ENCODE results near the gene SUPT16H.

Gene SUPT16H

DNA sequence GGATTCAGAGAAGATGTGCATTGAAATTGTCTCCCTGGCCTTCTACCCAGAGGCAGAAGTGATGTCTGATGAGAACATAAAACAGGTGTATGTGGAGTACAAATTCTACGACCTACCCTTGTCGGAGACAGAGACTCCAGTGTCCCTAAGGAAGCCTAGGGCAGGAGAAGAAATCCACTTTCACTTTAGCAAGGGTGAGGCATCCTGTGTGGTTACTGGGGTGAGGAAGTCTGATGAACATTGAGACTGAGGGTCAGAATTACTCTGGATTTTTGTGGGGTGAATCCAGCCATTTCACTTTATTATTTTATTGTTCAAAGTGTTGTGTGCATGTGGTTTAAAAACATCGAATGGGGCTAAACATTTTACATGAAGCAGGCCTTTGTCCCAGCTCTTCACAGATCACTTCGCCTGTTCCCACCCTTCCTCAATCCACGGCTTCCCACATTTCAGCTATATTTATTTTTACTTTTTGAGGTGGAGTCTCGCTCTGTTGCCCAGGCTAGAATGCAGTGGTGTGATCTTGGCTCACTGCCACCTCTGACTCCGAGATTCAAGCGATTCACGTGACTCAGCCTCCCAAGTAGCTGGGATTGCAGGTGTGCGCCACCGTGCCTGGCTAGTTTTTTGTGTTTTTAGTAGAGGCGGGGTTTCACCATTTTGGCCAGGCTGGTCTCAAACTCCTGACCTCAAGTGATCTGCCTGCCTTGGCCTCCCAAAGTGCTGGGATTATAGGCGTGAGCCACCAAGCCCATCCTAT is 40.6 kb downstream of the SUPT16H start:
- peak overlapping the region in 2 of 7 experiments; percentile 12 to 55 for H3K4me3 ChIP-seq (ENCODE audit: control insufficient read depth in 1 of 7, extremely low read depth in 1 of 7, insufficient read depth in 4 of 7, low read depth in 2 of 7, low read length in 6 of 7)
- ChIA-PET CTCF (interaction anchor here (1.1 to 1.8 kb wide), 2 partner anchors 9 to 16 kb away, joined by 3 to 4 read pairs; no protein-coding TSS in a partner anchor), POLR2A (no interaction called here)

DNA sequence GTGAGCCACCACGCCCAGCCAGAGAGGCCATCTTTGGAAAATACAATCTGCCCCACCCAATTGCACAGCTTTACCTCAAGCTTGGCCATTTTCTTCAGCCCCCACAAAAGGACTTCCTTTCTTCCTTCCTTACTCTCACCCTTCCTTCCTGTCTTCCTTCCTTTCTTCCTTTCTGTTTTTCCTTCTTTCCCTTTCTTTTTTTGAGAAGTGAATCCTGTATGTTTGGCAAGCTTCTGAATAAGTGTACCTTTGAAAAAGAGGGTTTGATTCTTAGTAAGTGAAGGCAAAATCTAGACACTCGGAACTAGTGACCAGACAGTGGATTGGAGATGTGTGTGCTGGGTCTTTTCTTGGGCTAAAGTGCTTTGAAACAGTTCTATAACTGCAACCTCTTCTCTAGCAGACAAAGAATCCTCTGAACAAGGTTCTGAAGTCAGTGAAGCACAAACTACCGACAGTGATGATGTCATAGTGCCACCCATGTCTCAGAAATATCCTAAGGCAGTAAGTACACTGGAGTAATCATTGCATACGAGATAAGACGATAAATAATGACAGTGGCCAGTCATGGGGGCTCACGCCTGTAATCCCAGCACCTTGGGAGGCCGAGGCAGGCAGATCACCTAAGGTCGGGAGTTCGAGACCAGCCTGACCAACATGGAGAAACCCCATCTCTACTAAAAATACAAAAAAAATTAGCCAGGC is 49.5 kb downstream of the SUPT16H start:
- no peak overlapping the region for H3K4me3 ChIP-seq (ENCODE audit: control insufficient read depth in 1 of 7, extremely low read depth in 1 of 7, insufficient read depth in 4 of 7, low read depth in 2 of 7, low read length in 6 of 7)
- no peaks in the 10 kb centered on the region for H3K27me3 ChIP-seq (replicated peaks in 2 of 5; ENCODE audit: control insufficient read depth in 4 of 5, insufficient read depth in 5 of 5, low read length in 4 of 5)
- CTCF ChIA-PET, result interaction anchor here (0.6 kb wide), 1 partner anchor 9 kb away, joined by 3 read pairs; no protein-coding TSS in a partner anchor
- POLR2A ChIA-PET, result no interaction called here
- H3K4me1 ChIP-seq (ENCODE audit: control extremely low read depth in 1 of 4, control insufficient read depth in 4 of 4, insufficient read depth in 4 of 4, low read length in 3 of 4), result no peaks in the 10 kb centered on the region
- DNase-seq, result no peak
- no peaks in the 10 kb centered on the region for H3K36me3 ChIP-seq (ENCODE audit: control insufficient read depth in 4 of 4, insufficient read depth in 4 of 4, low read length in 3 of 4)
- 98% methylated on average over 7 of the region's 9 CpGs for WGBS (ENCODE audit: insufficient coverage)
- H3K27ac ChIP-seq (ENCODE audit: insufficient read depth in 1 of 2, low read depth in 1 of 2, low read length in 2 of 2, poor library complexity in 1 of 2, severe bottlenecking in 2 of 2), result no peak overlapping the region
- H3K9me3 ChIP-seq (ENCODE audit: control extremely low read depth in 1 of 5, control insufficient read depth in 4 of 5, insufficient read depth in 2 of 5, low read depth in 1 of 5, low read length in 4 of 5), result no peaks in the 10 kb centered on the region

More for the DNA sequence above, 40.6 kb downstream of the SUPT16H start:
- Histone ChIP-seq H3K4me1 (ENCODE audit: control extremely low read depth in 1 of 4, control insufficient read depth in 4 of 4, insufficient read depth in 4 of 4, low read length in 3 of 4) (peaks cover 0 to 6% (median 5%) of the 10 kb centered on the region in 4 experiments), H3K27me3 (replicated peaks in 2 of 5; ENCODE audit: control insufficient read depth in 4 of 5, insufficient read depth in 5 of 5, low read length in 4 of 5) (no peaks in the 10 kb centered on the region), H3K36me3 (ENCODE audit: control insufficient read depth in 4 of 4, insufficient read depth in 4 of 4, low read length in 3 of 4) (no peaks in the 10 kb centered on the region), H3K27ac (ENCODE audit: insufficient read depth in 1 of 2, low read depth in 1 of 2, low read length in 2 of 2, poor library complexity in 1 of 2, severe bottlenecking in 2 of 2) (no peak overlapping the region), H3K9me3 (ENCODE audit: control extremely low read depth in 1 of 5, control insufficient read depth in 4 of 5, insufficient read depth in 2 of 5, low read depth in 1 of 5, low read length in 4 of 5) (no peaks in the 10 kb centered on the region)
- DNase-seq, result peak; percentile 24 to 46 (median 42)
- WGBS (ENCODE audit: insufficient coverage), result 85% methylated on average over 8 of the region's 13 CpGs

DNA sequence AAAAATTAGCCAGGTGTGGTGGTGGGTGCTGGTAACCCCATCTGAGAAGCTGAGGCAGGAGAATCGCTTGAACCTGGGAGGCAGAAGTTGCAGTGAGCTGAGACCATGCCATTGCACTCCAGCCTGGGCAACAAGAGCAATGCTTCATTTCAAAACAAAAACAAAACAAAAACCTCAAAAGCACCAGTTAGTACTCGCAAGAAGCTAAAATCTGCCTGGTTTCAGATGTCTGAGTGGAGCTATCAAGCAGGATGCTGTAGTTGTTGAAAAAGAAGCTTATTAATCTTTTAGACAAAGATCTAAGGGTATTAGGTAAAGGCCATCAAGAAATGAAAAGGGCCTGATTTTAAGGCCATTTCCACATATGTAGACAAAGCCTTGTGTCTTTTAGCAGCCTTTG is 50.9 kb downstream of the SUPT16H start:
- CTCF ChIA-PET, result interaction anchor here (1.1 to 2.0 kb wide), 2 partner anchors 9 to 13 kb away, joined by 3 to 6 read pairs; no protein-coding TSS in a partner anchor
- POLR2A ChIA-PET, result no interaction called here
- H3K4me1 ChIP-seq (ENCODE audit: control extremely low read depth in 1 of 4, control insufficient read depth in 4 of 4, insufficient read depth in 4 of 4, low read length in 3 of 4), result no peaks in the 10 kb centered on the region
- H3K4me3 ChIP-seq (ENCODE audit: control insufficient read depth in 1 of 7, extremely low read depth in 1 of 7, insufficient read depth in 4 of 7, low read depth in 2 of 7, low read length in 6 of 7), result no peak overlapping the region
- H3K27me3 ChIP-seq (replicated peaks in 2 of 5; ENCODE audit: control insufficient read depth in 4 of 5, insufficient read depth in 5 of 5, low read length in 4 of 5), result no peaks in the 10 kb centered on the region
- H3K9me3 ChIP-seq (ENCODE audit: control extremely low read depth in 1 of 5, control insufficient read depth in 4 of 5, insufficient read depth in 2 of 5, low read depth in 1 of 5, low read length in 4 of 5), result no peaks in the 10 kb centered on the region
- H3K27ac ChIP-seq (ENCODE audit: insufficient read depth in 1 of 2, low read depth in 1 of 2, low read length in 2 of 2, poor library complexity in 1 of 2, severe bottlenecking in 2 of 2), result no peak overlapping the region
- no CpG with 5 or more reads among the region's 2 CpGs for WGBS (ENCODE audit: insufficient coverage)
- no peaks in the 10 kb centered on the region for H3K36me3 ChIP-seq (ENCODE audit: control insufficient read depth in 4 of 4, insufficient read depth in 4 of 4, low read length in 3 of 4)
- DNase-seq, result no peak

DNA sequence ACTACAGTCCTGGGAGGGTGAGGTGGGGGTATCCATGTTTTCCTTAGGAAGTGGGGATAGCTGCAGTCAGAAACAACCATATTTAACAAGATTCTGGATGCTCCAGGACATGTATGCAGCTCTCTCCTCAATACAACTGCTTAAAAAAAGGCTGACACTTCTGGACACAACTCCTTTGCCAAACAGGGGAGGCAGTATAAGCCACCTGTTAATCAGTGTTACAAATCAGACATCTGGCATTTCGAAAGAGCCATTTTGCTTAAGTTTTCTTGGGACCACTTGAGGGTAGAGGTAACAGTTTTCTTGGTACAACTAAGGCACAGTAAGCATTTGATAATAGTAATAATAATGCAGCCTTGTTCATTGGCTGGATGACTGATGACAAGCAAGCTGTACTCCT is 56.8 kb downstream of the SUPT16H start:
- H3K4me3 ChIP-seq (ENCODE audit: control insufficient read depth in 1 of 7, extremely low read depth in 1 of 7, insufficient read depth in 4 of 7, low read depth in 2 of 7, low read length in 6 of 7), result no peak overlapping the region
- H3K9me3 ChIP-seq (ENCODE audit: control extremely low read depth in 1 of 5, control insufficient read depth in 4 of 5, insufficient read depth in 2 of 5, low read depth in 1 of 5, low read length in 4 of 5), result no peaks in the 10 kb centered on the region
- CTCF ChIA-PET, result interaction anchor here (1.0 to 1.4 kb wide), 6 partner anchors 9 to 33 kb away, joined by 3 to 6 read pairs (median 4); no protein-coding TSS in a partner anchor
- H3K27me3 ChIP-seq (replicated peaks in 2 of 5; ENCODE audit: control insufficient read depth in 4 of 5, insufficient read depth in 5 of 5, low read length in 4 of 5), result no peaks in the 10 kb centered on the region
- H3K27ac ChIP-seq (ENCODE audit: insufficient read depth in 1 of 2, low read depth in 1 of 2, low read length in 2 of 2, poor library complexity in 1 of 2, severe bottlenecking in 2 of 2), result no peak overlapping the region
- no peaks in the 10 kb centered on the region for H3K36me3 ChIP-seq (ENCODE audit: control insufficient read depth in 4 of 4, insufficient read depth in 4 of 4, low read length in 3 of 4)
- no peaks in the 10 kb centered on the region for H3K4me1 ChIP-seq (ENCODE audit: control extremely low read depth in 1 of 4, control insufficient read depth in 4 of 4, insufficient read depth in 4 of 4, low read length in 3 of 4)
- WGBS (ENCODE audit: insufficient coverage), result 78% methylated on average over 1 of the region's 1 CpG
- peak in 1 of 3 donors; percentile 24 for DNase-seq
- POLR2A ChIA-PET, result no interaction called here

DNA sequence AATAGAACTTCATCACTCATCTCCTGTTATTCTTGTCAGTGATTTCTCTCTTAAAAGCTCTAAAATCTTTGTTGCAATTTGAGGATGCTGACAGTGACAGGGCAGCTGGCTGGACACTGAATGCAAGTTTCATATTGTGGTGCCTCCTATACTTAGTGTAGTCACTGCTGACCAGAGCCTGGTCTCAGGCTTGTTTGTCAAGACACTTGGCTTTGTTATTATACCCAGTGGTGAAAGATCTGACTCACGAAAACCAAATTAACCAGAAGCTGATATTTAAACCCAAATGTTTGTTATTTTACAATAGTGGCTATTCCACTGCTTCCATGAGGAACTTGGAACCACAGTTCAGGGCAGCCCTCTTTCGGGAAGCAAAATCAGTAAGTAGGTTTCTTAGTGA is 61.1 kb downstream of the SUPT16H start:
- Histone ChIP-seq H3K4me1 (ENCODE audit: control extremely low read depth in 1 of 4, control insufficient read depth in 4 of 4, insufficient read depth in 4 of 4, low read length in 3 of 4) (peaks cover 0 to 10% (median 5%) of the 10 kb centered on the region in 4 experiments), H3K4me3 (ENCODE audit: control insufficient read depth in 1 of 7, extremely low read depth in 1 of 7, insufficient read depth in 4 of 7, low read depth in 2 of 7, low read length in 6 of 7) (no peak overlapping the region), H3K27ac (ENCODE audit: insufficient read depth in 1 of 2, low read depth in 1 of 2, low read length in 2 of 2, poor library complexity in 1 of 2, severe bottlenecking in 2 of 2) (no peak overlapping the region), H3K9me3 (ENCODE audit: control extremely low read depth in 1 of 5, control insufficient read depth in 4 of 5, insufficient read depth in 2 of 5, low read depth in 1 of 5, low read length in 4 of 5) (no peaks in the 10 kb centered on the region), H3K27me3 (replicated peaks in 2 of 5; ENCODE audit: control insufficient read depth in 4 of 5, insufficient read depth in 5 of 5, low read length in 4 of 5) (no peaks in the 10 kb centered on the region), H3K36me3 (ENCODE audit: control insufficient read depth in 4 of 4, insufficient read depth in 4 of 4, low read length in 3 of 4) (no peaks in the 10 kb centered on the region)
- CTCF ChIA-PET, result interaction anchor here (1.1 to 1.3 kb wide), 2 partner anchors 9 to 12 kb away, joined by 3 read pairs; no protein-coding TSS in a partner anchor
- no peak for DNase-seq
- WGBS (ENCODE audit: insufficient coverage), result 100% methylated on average over 1 of the region's 2 CpGs
- POLR2A ChIA-PET, result no interaction called here

DNA sequence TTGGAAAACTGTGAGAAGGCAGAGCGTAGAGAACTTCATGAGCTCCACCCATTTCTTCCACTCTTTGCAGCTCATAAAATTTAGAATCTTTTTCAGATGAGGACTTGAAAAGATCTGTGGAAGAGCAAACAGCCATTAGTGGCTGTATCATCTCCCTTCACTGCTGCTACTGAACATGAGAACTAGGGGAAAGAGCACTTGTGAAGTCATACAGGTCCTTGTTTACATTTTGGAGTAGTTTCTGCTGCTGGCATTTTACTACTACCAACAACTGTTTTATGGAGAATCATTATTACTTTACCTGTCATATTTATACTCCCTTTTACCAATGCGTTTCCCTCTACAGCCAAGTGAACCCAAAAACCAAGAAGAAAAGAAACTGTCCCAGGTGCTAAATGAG is 62.9 kb downstream of the SUPT16H start:
- Histone ChIP-seq H3K36me3 (ENCODE audit: control insufficient read depth in 4 of 4, insufficient read depth in 4 of 4, low read length in 3 of 4) (no peaks in the 10 kb centered on the region), H3K4me1 (ENCODE audit: control extremely low read depth in 1 of 4, control insufficient read depth in 4 of 4, insufficient read depth in 4 of 4, low read length in 3 of 4) (peaks cover 2 to 21% (median 11%) of the 10 kb centered on the region in 4 experiments), H3K27ac (ENCODE audit: insufficient read depth in 1 of 2, low read depth in 1 of 2, low read length in 2 of 2, poor library complexity in 1 of 2, severe bottlenecking in 2 of 2) (no peak overlapping the region), H3K4me3 (ENCODE audit: control insufficient read depth in 1 of 7, extremely low read depth in 1 of 7, insufficient read depth in 4 of 7, low read depth in 2 of 7, low read length in 6 of 7) (no peak overlapping the region), H3K27me3 (replicated peaks in 2 of 5; ENCODE audit: control insufficient read depth in 4 of 5, insufficient read depth in 5 of 5, low read length in 4 of 5) (no peaks in the 10 kb centered on the region), H3K9me3 (ENCODE audit: control extremely low read depth in 1 of 5, control insufficient read depth in 4 of 5, insufficient read depth in 2 of 5, low read depth in 1 of 5, low read length in 4 of 5) (no peaks in the 10 kb centered on the region)
- WGBS (ENCODE audit: insufficient coverage), result 94% methylated on average over 2 of the region's 2 CpGs
- CTCF ChIA-PET, result interaction anchor here (1.9 kb wide), 1 partner anchor 12 kb away, joined by 6 read pairs; no protein-coding TSS in a partner anchor
- DNase-seq, result no peak
- POLR2A ChIA-PET, result interaction anchor here (0.6 kb wide), 1 partner anchor 26 kb away, joined by 3 read pairs; no protein-coding TSS in a partner anchor
